C4-2B (cell line): Measurements from ENCODE around the gene CSRNP3.

Experiments
- ZFX ChIP-seq: fragments of 450-650 bp; IDR thresholded peaks from 2 replicates; pipeline ENCODE4 v1.6.1; 2017
- TF ChIP-seq, protein P1 (sequence below): fragments of 450-650 bp; conservative IDR thresholded peaks from 2 replicates; pipeline ENCODE4 v1.5.1; 2017; ENCODE audit warnings: mild to moderate bottlenecking

GRCh38 chr2:165479856-165480255, 10.4 kb downstream of the CSRNP3 start:
- TF ChIP-seq, protein P1, sequence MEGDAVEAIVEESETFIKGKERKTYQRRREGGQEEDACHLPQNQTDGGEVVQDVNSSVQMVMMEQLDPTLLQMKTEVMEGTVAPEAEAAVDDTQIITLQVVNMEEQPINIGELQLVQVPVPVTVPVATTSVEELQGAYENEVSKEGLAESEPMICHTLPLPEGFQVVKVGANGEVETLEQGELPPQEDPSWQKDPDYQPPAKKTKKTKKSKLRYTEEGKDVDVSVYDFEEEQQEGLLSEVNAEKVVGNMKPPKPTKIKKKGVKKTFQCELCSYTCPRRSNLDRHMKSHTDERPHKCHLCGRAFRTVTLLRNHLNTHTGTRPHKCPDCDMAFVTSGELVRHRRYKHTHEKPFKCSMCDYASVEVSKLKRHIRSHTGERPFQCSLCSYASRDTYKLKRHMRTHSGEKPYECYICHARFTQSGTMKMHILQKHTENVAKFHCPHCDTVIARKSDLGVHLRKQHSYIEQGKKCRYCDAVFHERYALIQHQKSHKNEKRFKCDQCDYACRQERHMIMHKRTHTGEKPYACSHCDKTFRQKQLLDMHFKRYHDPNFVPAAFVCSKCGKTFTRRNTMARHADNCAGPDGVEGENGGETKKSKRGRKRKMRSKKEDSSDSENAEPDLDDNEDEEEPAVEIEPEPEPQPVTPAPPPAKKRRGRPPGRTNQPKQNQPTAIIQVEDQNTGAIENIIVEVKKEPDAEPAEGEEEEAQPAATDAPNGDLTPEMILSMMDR = no peak
- no peak for TF ChIP-seq ZFX
